ENCODE measurements around the gene GRB7.
"Not testable (repeated sequence)": the region's sequence is repeated elsewhere in the genome, so short reads cannot be mapped to it uniquely, and the experiment has no call there.

Gene GRB7

GRCh38 chr17:39709998-39710964 is 27.5 kb upstream of the GRB7 start:
- no peak for DNase-seq (ENCODE audit: low read depth)

- DNase-seq (ENCODE audit: low read depth), result not testable (repeated sequence)
Observed at GRCh38 chr17:39711071-39711470, 26.7 kb upstream of the GRB7 start.

GRCh38 chr17:39711851-39712250 is 25.9 kb upstream of the GRB7 start:
- no peak for DNase-seq (ENCODE audit: low read depth)

- no peak for DNase-seq (ENCODE audit: low read depth)
Observed at GRCh38 chr17:39714234-39714633, 23.5 kb upstream of the GRB7 start.

- DNase-seq (ENCODE audit: low read depth), result no peak
Observed at GRCh38 chr17:39715375-39716072, 22.2 kb upstream of the GRB7 start.

- DNase-seq (ENCODE audit: low read depth), result no peak
Observed at GRCh38 chr17:39716073-39716818, 21.5 kb upstream of the GRB7 start.

GRCh38 chr17:39716879-39717536 is 20.7 kb upstream of the GRB7 start:
- no peak for DNase-seq (ENCODE audit: low read depth)

- no peak for DNase-seq (ENCODE audit: low read depth)
Observed at GRCh38 chr17:39717660-39718059, 20.1 kb upstream of the GRB7 start.

- DNase-seq (ENCODE audit: low read depth), result no peak
Observed at GRCh38 chr17:39719563-39720355, 18.0 kb upstream of the GRB7 start.

- no peak for DNase-seq (ENCODE audit: low read depth)
Observed at GRCh38 chr17:39722104-39722503, 15.6 kb upstream of the GRB7 start.

- DNase-seq (ENCODE audit: low read depth), result no peak
Observed at GRCh38 chr17:39722965-39723848, 14.5 kb upstream of the GRB7 start.

GRCh38 chr17:39724731-39725130 is 13.0 kb upstream of the GRB7 start:
- no peak for DNase-seq (ENCODE audit: low read depth)

GRCh38 chr17:39725923-39726322 is 11.8 kb upstream of the GRB7 start:
- not testable (repeated sequence) for DNase-seq (ENCODE audit: low read depth)

- DNase-seq (ENCODE audit: low read depth), result no peak
Observed at GRCh38 chr17:39726617-39727016, 11.1 kb upstream of the GRB7 start.

GRCh38 chr17:39727556-39727955 is 10.2 kb upstream of the GRB7 start:
- no peak for DNase-seq (ENCODE audit: low read depth)

GRCh38 chr17:39729280-39729851 is 8.4 kb upstream of the GRB7 start:
- DNase-seq (ENCODE audit: low read depth), result no peak

GRCh38 chr17:39730095-39730921 is 7.4 kb upstream of the GRB7 start, which contains the start of gene MIEN1:
Gene MIEN1, minus strand, starts transcription at chr17:39730532. Its CDS starts 37 bp downstream, at chr17:39730495.
- peak; percentile 84 for DNase-seq (ENCODE audit: low read depth)

GRCh38 chr17:39732586-39732985 is 5.2 kb upstream of the GRB7 start:
- no peak for DNase-seq (ENCODE audit: low read depth)

- no peak for DNase-seq (ENCODE audit: low read depth)
Observed at GRCh38 chr17:39735882-39736281, 1.9 kb upstream of the GRB7 start.
